HTR-8/SVneo (cell line): ENCODE results near the gene RIN3.
A peak's percentile ranks its signal among the peaks of the same experiment; 100 is the strongest.
"Not testable (repeated sequence)": the region's sequence is repeated elsewhere in the genome, so short reads cannot be mapped to it uniquely, and the experiment has no call there.

Source experiments
- DNase-seq: peaks from one replicate; pipeline ENCODE4 v3.0.0; 2011; ENCODE audit warnings: low spot score, mixed read lengths; ENCODE audit not compliant: insufficient read length
- FAIRE-seq: peaks from 2 replicates; lab custom pipeline; 2011; peaks lifted over from hg19 to GRCh38; lab: Jason Lieb, UNC

Gene RIN3

GRCh38 chr14:92525322-92526095 is 11.9 kb downstream of the RIN3 start:
- FAIRE-seq = no peak
- DNase-seq = no peak

- no peak for FAIRE-seq
- no peak for DNase-seq
These were observed 14.1 kb downstream of the RIN3 start for GRCh38 chr14:92527721-92528120.

GRCh38 chr14:92528486-92529100 is 15.0 kb downstream of the RIN3 start:
- DNase-seq (no peak), FAIRE-seq (no peak)

- DNase-seq = no peak
- no peak for FAIRE-seq
These were observed 16.3 kb downstream of the RIN3 start for GRCh38 chr14:92529903-92530302.

- DNase-seq (no peak), FAIRE-seq (no peak)
These were observed 17.7 kb downstream of the RIN3 start for GRCh38 chr14:92531106-92531873.

- FAIRE-seq (no peak), DNase-seq (no peak)
These were observed 19.0 kb downstream of the RIN3 start for GRCh38 chr14:92532490-92533163.

- DNase-seq = no peak
- FAIRE-seq = no peak
These were observed 21.5 kb downstream of the RIN3 start for GRCh38 chr14:92534932-92535643.

GRCh38 chr14:92536231-92536630 is 22.6 kb downstream of the RIN3 start:
- not testable (repeated sequence) for FAIRE-seq
- DNase-seq = peak; percentile 38

GRCh38 chr14:92538412-92538985 is 24.9 kb downstream of the RIN3 start:
- FAIRE-seq (no peak), DNase-seq (no peak)

GRCh38 chr14:92539419-92539818 is 25.8 kb downstream of the RIN3 start:
- FAIRE-seq = peak; percentile 31
- DNase-seq = no peak

- DNase-seq (no peak), FAIRE-seq (no peak)
These were observed 26.3 kb downstream of the RIN3 start for GRCh38 chr14:92539875-92540274.

GRCh38 chr14:92540472-92541048 is 27.0 kb downstream of the RIN3 start:
- DNase-seq (peak; percentile 73), FAIRE-seq (no peak)

GRCh38 chr14:92542766-92543554 is 29.4 kb downstream of the RIN3 start:
- no peak for FAIRE-seq

GRCh38 chr14:92544051-92544720 is 30.6 kb downstream of the RIN3 start:
- no peak for FAIRE-seq
- DNase-seq = no peak

More at GRCh38 chr14:92542766-92543554, 29.4 kb downstream of the RIN3 start:
- DNase-seq = no peak

- DNase-seq = no peak
- no peak for FAIRE-seq
These were observed 32.9 kb downstream of the RIN3 start for GRCh38 chr14:92546347-92547053.

GRCh38 chr14:92549105-92549858 is 35.7 kb downstream of the RIN3 start:
- FAIRE-seq = no peak
- no peak for DNase-seq

- DNase-seq = no peak
- FAIRE-seq = no peak
These were observed 36.3 kb downstream of the RIN3 start for GRCh38 chr14:92549859-92550230.
